ENCODE measurements around the gene SKI.

SKI gene

DNA sequence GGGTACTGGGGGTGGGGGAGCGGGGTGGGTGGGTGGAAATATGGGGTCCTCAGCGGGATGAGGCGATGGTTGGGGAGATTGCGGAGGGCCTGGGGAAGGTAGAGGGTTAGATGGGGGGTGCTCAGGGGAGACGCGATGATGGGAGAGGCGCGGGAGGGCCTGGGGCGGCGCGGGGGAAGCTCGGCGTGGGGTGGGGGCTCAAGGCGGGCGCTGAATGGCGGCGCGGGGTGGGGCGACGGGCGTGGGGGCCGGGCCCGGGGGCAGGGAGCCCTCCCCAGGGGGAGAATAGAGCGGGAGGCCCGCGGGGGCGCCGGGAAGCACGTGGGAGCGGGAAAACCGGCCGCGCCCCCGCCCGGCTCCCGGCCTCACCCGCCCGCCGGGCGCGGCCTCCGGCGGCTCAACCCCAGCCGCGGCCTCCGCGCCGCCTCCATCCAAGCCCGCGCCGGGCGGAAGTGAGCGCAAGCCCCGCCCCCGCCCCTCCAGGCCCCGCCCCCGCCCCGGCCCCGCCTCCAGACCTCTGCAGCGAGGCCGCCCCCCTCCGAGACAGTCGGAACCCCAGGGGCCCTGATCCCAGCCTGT, 33.7 kb upstream of the SKI start, which contains the start of gene FAAP20:
TSS of gene FAAP20 (minus strand) at position 454 of the 579 bp plus-strand sequence. CDS start at position 431, 23 bp downstream.
- peak; percentile 62 for DNase-seq (ENCODE audit: low read depth)

DNA sequence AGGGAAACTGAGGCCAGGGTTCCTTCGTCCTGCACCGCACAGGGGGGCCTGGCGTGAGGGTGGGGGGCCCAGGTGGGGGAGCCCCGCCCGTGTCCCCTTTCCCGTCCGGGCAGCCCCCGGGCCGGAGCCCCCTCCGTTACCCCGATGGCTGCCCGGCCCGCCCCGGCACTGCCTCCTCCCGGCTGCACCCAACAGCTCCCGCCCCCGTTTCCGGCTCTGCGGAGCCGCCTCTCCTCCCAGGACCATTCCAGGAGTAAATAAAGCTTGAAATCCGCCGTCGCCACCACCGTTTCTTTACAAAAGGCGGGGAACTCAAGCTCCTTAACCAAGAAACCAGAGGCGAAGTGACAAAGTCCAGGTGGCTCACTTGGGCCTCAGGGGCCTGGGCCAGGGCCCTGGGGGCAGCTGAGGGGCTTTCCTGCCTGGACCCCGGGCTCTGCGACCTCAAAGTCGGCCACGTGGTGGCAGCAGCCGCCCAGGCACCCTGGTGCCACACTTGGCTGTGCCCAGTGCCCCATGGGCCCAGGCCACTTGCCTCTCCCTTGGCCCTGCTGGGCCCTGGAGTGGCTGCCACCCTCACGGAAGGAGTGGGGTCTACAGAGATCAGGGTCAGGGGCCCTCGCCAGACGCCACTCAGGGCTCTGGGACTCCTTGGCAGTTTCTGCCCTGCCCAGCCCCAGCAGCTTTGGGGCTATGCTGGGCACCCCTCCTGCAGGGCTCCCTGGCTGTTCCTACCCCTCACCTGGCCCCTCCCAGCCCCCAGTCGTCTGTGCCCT, 33.0 kb upstream of the SKI start:
- DNase-seq (ENCODE audit: low read depth), result peak; percentile 87

DNA sequence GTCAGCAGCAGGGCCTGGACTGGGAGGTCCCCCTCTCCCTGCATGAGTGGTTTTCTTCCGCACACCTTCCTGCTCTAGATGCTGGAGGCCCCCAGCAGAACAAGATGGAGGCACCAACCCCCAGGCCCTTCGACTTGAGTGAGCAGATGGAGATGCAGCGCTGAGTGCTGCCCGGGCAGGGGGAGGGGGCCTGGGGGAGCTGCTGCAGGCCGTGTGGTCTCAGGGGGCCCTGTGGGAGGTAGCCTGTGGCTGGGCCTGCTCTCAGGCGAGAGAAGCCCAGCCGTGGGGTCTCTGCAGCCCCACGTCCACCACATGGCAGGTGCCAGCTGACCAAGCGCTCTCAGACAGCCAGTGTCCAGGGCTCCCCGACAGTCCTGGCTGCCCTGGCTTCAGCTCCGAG, 32.3 kb upstream of the SKI start:
- DNase-seq (ENCODE audit: low read depth), result no peak

DNA sequence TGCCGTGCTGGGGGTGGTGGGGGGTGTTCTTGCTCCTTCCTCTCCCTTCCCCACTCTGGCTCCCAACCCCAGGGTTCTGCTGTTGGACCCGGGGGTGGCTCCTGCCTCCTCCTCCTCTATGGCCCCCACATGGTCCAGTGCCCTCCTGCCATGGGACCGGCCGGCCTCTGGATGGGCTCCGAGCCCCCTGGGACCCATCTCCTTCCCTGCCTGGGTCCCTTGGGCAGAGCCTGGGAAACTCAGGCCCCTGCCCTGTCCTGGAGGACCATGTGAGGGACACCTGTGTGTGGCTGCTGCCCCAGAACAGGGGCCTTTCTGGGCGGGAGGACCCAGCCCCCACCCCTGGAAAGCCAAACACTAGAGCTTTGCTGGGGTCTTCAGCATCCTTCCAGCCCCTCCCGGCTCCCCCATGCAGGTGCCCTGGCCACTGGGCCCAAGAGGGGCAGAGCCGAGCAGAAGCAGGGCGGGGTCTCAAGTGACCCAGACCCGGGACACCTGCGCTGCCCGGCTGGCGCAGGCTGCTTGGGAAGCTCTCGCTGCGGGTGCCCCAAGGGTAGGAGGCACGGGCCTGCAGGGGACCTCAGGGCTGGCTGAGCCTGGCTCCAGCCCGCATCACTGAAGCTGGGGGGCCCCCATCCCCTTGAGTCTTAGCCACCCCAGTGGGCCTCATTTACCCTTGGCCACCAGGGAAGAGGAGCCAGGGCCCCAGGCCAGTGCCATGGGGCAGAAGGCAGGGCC, 31.0 kb upstream of the SKI start:
- no peak for DNase-seq (ENCODE audit: low read depth)

DNA sequence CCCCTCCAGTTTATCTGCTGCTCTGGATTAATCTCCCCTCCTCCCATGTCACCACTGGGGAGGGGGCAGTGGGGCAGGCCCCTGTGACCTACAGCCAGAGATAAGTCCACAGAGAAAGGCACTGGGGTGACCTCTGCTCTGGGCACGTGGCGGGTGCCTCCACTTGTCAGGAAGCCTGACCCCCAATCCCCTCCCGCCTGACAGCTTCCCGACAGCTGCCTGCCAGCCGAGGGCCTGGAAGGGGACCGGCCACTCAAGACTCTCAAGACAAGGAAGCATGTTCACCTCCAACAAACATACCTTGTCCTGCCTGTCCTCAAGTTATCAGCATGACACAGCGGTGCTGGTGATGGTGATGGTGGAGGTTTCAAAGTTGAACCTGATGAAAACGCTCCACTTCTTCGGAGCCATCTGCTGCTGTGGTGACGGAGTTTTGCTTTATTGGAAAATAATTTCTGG, 30.4 kb upstream of the SKI start:
- DNase-seq (ENCODE audit: low read depth), result no peak

DNA sequence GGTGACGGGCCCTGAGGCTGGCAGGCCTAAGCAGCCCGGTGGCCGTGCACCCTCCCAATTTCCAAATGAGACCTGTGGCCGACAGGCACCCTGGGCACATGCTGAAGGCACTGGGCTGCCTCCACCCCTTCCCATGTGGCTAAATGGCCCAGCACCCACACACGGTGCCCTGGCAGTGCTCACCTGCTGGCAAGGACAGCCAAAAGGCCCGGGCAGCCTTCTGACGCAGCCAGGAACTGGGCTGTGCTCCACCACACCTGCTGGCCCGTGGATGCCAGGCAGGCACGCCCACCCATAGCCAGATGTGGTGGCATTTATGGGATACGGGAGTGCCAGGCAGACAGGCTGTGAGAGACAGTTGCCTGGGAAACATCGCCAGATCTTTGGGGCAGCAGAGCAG, 29.5 kb upstream of the SKI start:
- no peak for DNase-seq (ENCODE audit: low read depth)

DNA sequence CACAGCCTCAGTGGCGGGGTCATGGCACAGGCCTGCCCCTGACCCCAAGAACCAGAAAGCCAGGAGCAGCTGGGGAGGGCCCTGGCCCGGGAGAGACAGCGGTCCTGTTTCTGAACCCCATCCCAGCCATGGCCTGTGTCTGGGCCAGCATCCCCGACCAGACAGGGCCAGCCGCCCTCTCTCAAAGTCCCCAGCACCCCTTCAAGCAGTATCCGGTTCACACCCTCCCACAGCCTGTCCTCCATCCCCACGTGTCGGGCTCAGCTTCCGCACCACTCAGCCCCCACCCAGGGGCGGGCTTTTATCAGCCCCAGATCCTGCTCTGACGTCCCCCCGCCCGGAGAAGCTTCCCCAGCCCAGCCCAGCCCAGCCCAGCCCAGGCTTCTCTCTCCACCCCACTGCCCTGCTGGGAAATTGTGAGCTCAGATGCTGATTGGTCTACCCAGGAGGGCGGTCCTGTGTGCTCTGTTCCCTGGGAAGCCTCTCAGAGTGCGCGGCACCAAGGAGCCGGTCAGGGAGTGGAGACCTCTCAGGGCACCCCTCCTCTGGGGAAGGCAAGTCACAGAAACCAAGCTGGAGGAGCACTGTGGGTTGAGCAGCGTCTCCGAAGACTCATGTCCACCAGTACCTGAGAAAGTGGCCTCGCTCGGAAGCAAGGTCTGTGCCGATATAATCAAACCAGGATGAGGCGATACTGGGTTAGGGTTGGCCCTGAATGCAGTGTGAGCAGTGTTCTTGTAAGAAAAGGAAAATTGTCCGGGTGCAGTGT, 28.9 kb upstream of the SKI start:
- DNase-seq (ENCODE audit: low read depth), result peak; percentile 94

DNA sequence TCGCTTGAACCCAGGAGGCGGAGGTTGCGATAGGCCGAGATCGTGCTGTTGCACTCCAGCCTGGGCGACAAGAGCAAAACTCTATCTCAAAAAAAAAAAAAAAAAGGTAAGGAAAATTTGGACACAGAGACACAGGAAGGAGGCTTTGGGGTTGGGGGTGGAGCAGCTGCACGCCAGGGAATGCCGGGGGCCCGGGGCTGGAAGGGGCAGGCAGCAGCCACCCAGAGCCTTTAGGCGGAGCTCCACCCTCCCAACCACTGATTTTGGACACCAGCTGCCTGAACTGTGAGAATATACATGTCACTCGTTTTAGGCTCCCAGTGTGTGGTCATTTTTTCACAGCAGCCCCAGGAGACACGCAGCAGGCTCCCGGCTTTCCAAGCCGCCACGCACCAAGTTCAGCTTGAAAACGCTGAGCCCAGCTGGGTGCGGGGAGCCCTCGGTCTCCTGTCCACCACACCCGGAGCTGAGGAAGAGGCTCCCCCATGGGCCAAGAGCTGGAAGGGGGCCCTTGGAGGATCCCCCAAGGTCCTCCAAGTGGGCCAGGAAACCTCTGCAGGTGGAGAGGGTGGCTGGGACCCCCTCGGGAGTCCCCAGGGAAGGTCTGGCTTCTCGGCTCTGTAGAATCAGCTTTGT, 27.7 kb upstream of the SKI start:
- DNase-seq (ENCODE audit: low read depth), result no peak

DNA sequence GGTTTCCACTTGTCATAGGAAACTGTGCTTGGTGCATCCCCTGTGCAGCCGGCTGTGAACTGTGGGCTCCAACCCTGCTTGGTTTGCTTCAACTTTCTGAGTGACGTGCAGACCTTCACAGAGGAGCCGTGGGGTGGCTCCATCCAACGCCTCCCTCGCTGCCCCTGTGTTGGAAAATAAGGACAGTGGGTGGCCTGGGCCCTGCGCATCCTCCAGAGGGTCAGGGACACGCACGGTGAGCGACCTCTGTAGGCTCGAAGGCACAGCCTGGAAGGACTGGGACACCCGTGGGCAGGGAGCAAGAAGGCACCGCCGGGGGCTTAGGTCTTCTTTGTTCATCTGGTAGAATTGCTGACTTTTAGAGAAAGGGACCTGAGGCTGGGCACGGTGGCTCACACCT, 27.1 kb upstream of the SKI start:
- no peak for DNase-seq (ENCODE audit: low read depth)

DNA sequence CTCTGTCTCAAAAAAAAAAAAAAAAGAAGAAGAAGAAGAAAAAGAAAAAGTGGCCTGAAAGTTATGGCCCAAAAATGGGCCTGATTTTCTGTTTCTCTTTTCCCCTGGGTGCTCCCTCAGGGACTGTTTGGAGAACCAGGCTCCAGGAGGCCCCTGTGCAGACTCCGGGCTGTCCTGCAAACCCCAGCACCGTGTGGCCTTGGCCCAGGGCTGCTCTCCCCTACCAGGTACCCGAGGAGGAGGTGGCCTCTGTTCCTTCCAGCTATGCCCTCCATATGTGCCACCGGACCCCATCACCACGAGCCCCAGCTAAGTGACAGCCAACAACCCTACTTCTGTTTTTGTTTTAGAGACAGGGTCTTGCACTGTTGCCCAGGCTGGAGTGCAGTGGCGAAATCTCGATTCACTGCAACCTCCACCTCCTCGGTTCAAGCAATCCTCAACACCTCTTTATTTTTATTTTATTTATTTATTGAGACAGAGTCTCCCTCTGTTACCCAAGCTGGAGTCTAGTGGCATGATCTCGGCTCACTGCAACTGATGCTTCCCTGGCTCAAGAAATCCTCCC, 26.0 kb upstream of the SKI start:
- DNase-seq (ENCODE audit: low read depth), result no peak

DNA sequence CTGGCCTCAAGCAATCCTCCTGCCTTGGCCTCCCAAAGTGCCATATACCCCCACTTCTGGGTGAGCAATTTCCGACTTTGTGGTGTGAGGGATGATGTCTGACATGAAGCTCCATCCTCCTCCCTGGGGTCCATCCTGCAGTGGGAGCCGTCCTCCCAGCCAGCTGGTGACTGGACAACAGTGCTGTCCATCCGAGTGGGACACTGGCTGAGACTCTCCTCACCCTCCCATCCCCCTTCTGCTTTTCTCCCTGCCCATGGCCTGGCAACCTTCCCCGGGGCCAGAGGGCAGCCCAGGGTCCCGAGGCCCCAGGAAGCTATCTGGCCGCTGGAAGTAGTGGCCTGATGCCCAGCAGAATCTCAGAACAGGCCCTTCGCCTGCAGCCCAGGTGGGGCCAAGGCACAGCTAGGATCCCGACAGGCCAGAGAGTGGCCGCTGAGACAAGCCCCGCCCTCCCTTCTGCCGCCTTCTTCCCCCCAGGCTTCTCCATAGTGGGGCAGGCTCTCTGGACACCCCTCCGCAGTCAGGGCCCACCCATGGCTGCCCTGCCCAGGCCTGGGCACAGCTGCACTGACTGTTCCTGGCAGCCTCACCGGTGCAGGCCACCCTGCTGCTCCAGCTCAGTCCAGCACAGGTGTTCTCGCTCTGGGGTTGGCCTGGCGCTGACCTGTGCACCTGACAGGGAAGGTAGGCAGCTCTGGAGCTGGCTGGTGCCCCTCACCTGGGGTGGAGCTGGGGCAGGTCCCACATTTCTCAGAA, 25.1 kb upstream of the SKI start:
- no peak for DNase-seq (ENCODE audit: low read depth)

DNA sequence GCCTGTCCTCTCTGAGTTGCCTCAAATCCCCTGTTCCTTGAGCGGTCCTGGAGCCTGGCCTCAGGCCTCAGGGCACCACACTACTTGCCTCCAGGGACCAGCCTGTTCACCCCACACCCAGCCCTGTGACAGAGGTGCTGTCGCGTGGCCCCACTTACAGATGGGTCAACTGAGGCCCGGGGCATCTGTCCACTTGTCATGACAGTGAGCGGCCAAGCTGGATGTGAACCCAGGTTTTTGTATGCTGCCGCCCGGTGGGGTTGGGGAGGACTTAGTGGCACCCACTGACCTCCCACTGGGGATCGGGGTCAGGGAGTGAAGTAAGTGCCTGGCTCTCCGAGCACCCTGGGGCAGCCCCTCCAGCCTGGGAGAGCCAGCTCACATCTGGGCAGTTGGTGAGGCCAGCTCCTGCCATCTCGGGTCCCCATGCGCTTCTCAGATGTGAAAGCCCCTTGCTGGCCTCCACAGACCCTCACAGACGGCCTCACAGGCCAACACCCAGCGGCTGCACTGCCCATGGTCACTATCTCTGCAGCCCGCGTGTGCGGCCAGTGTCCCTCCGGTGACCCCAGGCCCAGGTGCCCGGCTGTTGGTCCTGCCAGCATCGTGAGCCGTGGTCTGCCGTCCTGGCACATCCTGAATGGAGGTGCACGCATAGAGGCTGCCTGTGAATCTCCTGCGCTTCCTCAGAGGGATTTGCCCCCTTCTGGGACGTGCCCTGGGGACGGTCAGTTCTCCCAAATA, 24.3 kb upstream of the SKI start:
- no peak for DNase-seq (ENCODE audit: low read depth)

DNA sequence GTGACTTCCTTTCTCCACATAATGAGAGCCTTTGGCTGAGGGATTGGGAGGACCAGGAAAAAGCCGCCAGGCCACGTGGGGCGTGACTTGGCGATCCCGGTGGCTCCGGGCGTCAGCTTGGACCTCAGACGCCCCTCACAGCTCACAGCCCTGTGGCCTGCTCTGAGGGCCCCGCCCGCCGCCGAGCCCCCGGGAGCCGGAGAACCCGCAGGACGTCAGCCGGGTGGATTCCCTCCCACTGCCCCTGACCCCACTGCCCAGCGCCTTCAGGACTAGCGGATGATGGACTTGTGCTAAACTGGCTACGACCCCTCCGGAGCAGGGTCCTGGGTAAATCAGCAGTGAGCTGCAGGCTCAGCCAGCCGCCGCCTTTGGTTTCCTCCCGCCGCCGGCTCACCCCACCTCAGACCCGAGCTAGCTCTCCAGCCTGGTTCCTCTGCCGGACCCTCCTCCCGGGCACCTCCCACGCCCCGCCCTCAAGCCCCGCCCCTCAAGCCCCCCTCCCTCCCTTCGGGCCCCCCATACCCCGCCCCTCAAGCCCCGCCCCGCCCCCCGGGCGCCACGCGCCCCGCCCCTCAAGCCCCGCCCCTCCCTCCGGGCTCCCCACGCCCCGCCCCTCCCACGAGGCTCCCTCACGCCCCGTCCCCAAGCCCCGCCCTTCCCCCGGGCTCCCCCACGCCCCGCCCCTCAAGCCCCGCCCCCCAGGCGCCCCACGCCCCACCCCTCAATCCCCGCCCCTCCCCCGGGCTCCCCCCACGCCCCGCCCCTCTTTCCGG, 23.5 kb upstream of the SKI start:
- peak; percentile 60 for DNase-seq (ENCODE audit: low read depth)

DNA sequence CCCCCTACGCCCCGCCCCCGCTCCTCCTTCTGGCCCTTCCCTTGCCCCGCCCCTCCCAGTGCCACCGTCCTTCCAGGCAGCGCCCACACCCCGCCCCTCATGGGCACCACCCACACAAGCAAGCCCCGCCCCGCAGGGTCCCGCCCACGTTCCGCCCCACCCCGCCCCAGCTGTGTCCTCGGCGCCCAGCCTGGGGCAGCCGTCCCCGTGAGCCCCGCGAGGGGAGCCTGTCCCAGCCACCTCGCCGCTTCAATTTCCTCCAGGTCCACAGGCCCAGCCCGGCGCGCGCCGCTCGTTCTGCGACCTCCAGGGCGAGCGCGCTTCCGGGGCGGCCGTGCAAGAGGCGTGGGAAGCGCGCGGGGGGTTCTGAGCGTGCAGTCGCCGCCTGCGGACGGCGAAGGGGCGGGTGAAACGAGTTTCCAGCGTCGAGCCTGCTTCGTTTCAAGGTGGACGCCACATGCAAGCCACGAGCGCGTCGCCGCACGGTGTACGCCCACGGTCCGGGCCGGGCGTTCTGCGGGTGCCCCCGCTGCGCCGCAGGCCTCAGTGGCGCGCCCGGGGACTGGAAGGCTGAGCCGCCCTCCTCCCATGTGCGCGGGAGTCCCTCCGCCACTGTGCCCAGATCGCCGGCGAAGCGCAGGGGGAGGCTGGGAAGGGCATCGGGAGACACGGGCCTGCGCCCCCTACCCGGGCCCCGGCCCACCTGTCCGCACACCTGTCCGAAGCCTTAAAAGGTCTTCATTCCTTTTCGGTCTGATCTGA, 22.7 kb upstream of the SKI start:
- peak; percentile 94 for DNase-seq (ENCODE audit: low read depth)

DNA sequence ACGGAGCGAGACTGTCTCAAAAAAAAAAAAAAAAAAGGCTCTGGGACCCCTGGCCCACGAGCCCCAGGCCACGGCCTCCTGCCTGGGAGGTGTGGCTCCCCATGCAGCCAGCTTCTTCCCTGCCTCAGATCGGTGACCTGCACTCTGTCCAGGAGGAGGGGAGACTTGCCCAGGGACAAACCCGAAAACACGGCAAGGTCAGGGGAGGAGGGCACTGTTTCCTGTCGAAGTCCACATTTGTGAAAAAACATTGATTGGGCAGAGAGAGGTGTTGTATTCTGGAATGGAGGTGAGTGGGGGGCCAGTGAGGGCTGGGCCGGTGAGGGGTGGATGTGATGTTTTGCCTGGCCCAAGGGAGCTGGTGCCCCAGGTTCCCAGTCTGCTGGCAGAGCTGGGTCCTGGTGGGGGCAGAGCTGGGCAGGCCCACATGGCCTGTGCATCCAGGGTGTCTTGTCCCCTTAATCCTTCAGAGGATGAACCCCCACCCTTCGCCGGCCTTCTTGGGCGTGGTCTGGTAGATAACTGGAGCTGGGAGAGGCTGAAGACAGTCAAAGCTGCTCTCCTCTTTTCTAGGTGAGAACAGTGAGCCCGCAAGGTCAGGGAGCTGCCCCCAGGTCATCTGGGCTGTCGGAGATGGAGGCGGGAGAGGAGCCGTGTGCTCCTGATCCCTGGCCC, 21.2 kb upstream of the SKI start:
- DNase-seq (ENCODE audit: low read depth), result no peak

DNA sequence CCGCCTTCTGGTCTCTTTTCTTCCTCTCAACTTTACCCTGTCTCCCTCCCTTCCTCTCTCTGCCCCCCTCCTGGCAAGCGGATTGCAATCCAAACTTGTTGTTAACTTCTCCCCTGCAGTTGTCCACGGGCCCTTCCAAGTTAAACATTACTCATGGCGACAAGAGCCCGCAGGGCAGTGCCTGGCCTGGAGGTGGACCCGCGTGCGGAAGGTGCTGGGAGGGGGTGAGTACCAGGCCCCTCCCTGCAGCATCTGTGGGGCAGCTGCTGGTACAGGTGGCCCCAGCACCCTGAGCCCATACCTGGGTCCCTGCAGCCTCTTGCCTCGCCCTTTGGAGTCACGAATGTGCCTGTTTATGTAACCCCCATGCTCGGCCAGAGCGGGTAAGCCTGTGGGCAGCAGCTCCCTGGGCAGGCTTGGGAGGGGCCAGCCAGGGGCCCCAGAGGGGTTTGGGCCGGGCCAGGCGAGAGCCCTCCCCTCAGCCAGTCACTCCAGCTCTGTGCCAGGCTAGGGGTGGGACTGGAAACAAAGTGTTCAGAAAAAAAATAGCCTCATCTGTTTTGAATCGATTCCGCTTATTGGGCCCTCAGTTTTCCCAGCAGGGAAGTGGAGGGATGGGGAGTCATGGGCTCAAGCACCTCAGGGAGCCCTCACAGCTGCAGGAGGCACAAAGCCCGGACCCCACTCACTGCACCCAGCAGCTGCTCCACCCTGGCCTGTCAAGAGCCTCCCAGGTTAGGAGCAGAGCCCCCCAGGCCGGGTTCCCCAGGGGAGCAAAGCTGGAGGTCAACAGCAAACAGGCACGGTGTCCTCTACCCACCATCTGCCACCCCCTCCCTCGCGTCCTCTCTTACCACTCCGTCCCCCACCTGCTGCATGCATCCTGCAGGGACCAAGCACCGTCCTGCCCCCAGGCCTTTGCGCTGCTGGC, 19.5 kb upstream of the SKI start:
- DNase-seq (ENCODE audit: low read depth), result peak; percentile 75
